SK-N-SH treated with all-trans-retinoic acid at 6 μM for 48 hours (cell line): Measurements from ENCODE around the gene ALAS1.

Experiments used
- ATAC-seq: fragments of 200-7000 bp; cut with Tn5 transposase; 3 replicates; pipeline ENCODE4 v1.9.1; 2020; ENCODE audit warnings: mild to moderate bottlenecking, moderate library complexity
- ARNTL ChIP-seq: fragments of 450-650 bp; formaldehyde crosslinking; IDR thresholded peaks from 2 replicates; pipeline ENCODE4 v1.5.0; 2020; ENCODE audit warnings: low read depth, mild to moderate bottlenecking, moderate library complexity, borderline replicate concordance
- BACH2 ChIP-seq: fragments of 250-450 bp; sonication (Bioruptor Pico); IDR thresholded peaks from 2 replicates; pipeline ENCODE4 v1.9.0; 2021; ENCODE audit warnings: mild to moderate bottlenecking, borderline replicate concordance
- CREB5 ChIP-seq: fragments of 250-450 bp; sonication (Bioruptor Pico); IDR thresholded peaks from 2 replicates; pipeline ENCODE4 v1.5.1; 2020; ENCODE audit warnings: low read depth, mild to moderate bottlenecking, moderate library complexity
- CSRNP3 ChIP-seq: fragments of 250-450 bp; sonication (Bioruptor Pico); IDR thresholded peaks from 2 replicates; pipeline ENCODE4 v1.5.1; 2021; ENCODE audit warnings: mild to moderate bottlenecking, moderate library complexity
- ESRRG ChIP-seq: fragments of 250-450 bp; sonication (Bioruptor Pico); IDR thresholded peaks from 2 replicates; pipeline ENCODE4 v1.6.1; 2021; ENCODE audit warnings: mild to moderate bottlenecking
- GLIS3 ChIP-seq: fragments of 250-450 bp; sonication (Bioruptor Pico); IDR thresholded peaks from 2 replicates; pipeline ENCODE4 v1.5.0; 2020; ENCODE audit warnings: mild to moderate bottlenecking, moderate library complexity
- ISL1 ChIP-seq: fragments of 250-450 bp; sonication (Bioruptor Pico); IDR thresholded peaks from 2 replicates; pipeline ENCODE4 v2.1.2; 2022; ENCODE audit warnings: mild to moderate bottlenecking, moderate library complexity
- OSR1 ChIP-seq: fragments of 250-450 bp; sonication (Bioruptor Pico); IDR thresholded peaks from 2 replicates; pipeline ENCODE4 v1.8.0; 2022; ENCODE audit warnings: moderate library complexity, mild to moderate bottlenecking, inconsistent platforms
- PATZ1 ChIP-seq: fragments of 250-450 bp; sonication (Bioruptor Pico); IDR thresholded peaks from 2 replicates; pipeline ENCODE4 v1.8.0; 2020; ENCODE audit warnings: mild to moderate bottlenecking, moderate library complexity, borderline replicate concordance
- POU6F1 ChIP-seq: fragments of 250-450 bp; sonication (Bioruptor Pico); IDR thresholded peaks from 2 replicates; pipeline ENCODE4 v1.8.0; 2021; ENCODE audit warnings: low read depth, mild to moderate bottlenecking, moderate library complexity, borderline replicate concordance
- PPARA ChIP-seq: fragments of 250-450 bp; sonication (Bioruptor Pico); IDR thresholded peaks from 2 replicates; pipeline ENCODE4 v1.5.0; 2020; ENCODE audit warnings: mild to moderate bottlenecking, borderline replicate concordance
- RARB ChIP-seq: fragments of 250-450 bp; sonication (Bioruptor Pico); IDR thresholded peaks from 2 replicates; pipeline ENCODE4 v1.8.0; 2021; ENCODE audit warnings: mild to moderate bottlenecking, moderate library complexity
- SNAI2 ChIP-seq: fragments of 250-450 bp; sonication (Bioruptor Pico); IDR thresholded peaks from 2 replicates; pipeline ENCODE4 v1.5.0; 2020; ENCODE audit warnings: mild to moderate bottlenecking, moderate library complexity
- TCF4 ChIP-seq: fragments of 250-450 bp; sonication (Bioruptor Pico); IDR thresholded peaks from 2 replicates; pipeline ENCODE4 v1.8.0; 2021; ENCODE audit warnings: mild to moderate bottlenecking, moderate library complexity, borderline replicate concordance
- TOX ChIP-seq: fragments of 250-450 bp; sonication (Bioruptor Pico); IDR thresholded peaks from 2 replicates; pipeline ENCODE4 v1.8.0; 2021; ENCODE audit warnings: mild to moderate bottlenecking, moderate library complexity, borderline replicate concordance
- TSHZ2 ChIP-seq: fragments of 250-450 bp; sonication (Bioruptor Pico); IDR thresholded peaks from 2 replicates; pipeline ENCODE4 v1.5.0; 2020; ENCODE audit warnings: mild to moderate bottlenecking, moderate library complexity
- ZC3H10 ChIP-seq: fragments of 250-450 bp; sonication (Bioruptor Pico); IDR thresholded peaks from 2 replicates; pipeline ENCODE4 v1.5.1; 2021; ENCODE audit warnings: mild to moderate bottlenecking, moderate library complexity
- ZFP3 ChIP-seq: fragments of 250-450 bp; sonication (Bioruptor Pico); IDR thresholded peaks from 2 replicates; pipeline ENCODE4 v1.5.0; 2020; ENCODE audit warnings: mild to moderate bottlenecking, moderate library complexity
- ZFP30 ChIP-seq: fragments of 450-650 bp; formaldehyde crosslinking; IDR thresholded peaks from 2 replicates; pipeline ENCODE4 v1.5.0; 2022; ENCODE audit warnings: mild to moderate bottlenecking, moderate library complexity
- ZNF70 ChIP-seq: fragments of 450-650 bp; formaldehyde crosslinking; IDR thresholded peaks from 2 replicates; pipeline ENCODE4 v1.5.0; 2020; ENCODE audit warnings: mild to moderate bottlenecking, moderate library complexity
- ZNF8 ChIP-seq: fragments of 450-650 bp; formaldehyde crosslinking; IDR thresholded peaks from 2 replicates; pipeline ENCODE4 v1.5.0; 2020; ENCODE audit warnings: mild to moderate bottlenecking, moderate library complexity

The ALAS1 gene

GRCh38 chr3:52154135-52155094 lies 43.5 kb upstream of the ALAS1 start, which contains the start of gene POC1A (continued):
- TF ChIP-seq TSHZ2 (CRISPR knock-in tag), result no peak
- no peak for TF ChIP-seq TOX
- no peak for TF ChIP-seq OSR1 (CRISPR knock-in tag)
- no peak for TF ChIP-seq ZFP3 (CRISPR knock-in tag)
- no peak for TF ChIP-seq CREB5
- no peak for TF ChIP-seq ZC3H10
- TF ChIP-seq BACH2 (CRISPR knock-in tag), result no peak
- TF ChIP-seq CSRNP3 (CRISPR knock-in tag), result no peak
- TF ChIP-seq PPARA (CRISPR knock-in tag), result no peak
- TF ChIP-seq ZFP30 (CRISPR knock-in tag), result no peak

- TF ChIP-seq ZNF8 (no peak), OSR1 (CRISPR knock-in tag) (no peak), SNAI2 (CRISPR knock-in tag) (no peak), CSRNP3 (CRISPR knock-in tag) (no peak), TCF4 (CRISPR knock-in tag) (no peak), TSHZ2 (CRISPR knock-in tag) (no peak), ARNTL (CRISPR knock-in tag) (no peak), POU6F1 (no peak), ZFP3 (CRISPR knock-in tag) (no peak), RARB (CRISPR knock-in tag) (no peak), ISL1 (no peak), ZC3H10 (no peak), ZFP30 (CRISPR knock-in tag) (no peak), ESRRG (CRISPR knock-in tag) (no peak), ZNF70 (CRISPR knock-in tag) (no peak), GLIS3 (CRISPR knock-in tag) (no peak), PATZ1 (CRISPR knock-in tag) (no peak)
- no peak for ATAC-seq
Measured at GRCh38 chr3:52155912-52156311, 42.0 kb upstream of the ALAS1 start.
